Colonic mucosa (tissue), 4 donors: Measurements from ENCODE around the gene ERBB4. TPM values are rescaled to one million over a fixed set of nuclear protein-coding genes. Genes with fewer than 3 reads are reported as not detected.

Experiments
- DNase-seq: peaks from one replicate; pipeline ENCODE4 v3.0.0-alpha.2; 2020
- H3K27ac ChIP-seq: fragments of 200-600 bp; one replicate; pipeline ENCODE4 v1.8.0; 2021
- H3K27me3 ChIP-seq: fragments of 200-600 bp; one replicate; pipeline ENCODE4 v1.8.0; 2021
- H3K36me3 ChIP-seq: fragments of 200-600 bp; one replicate; pipeline ENCODE4 v1.8.0; 2021
- H3K4me1 ChIP-seq: fragments of 200-600 bp; one replicate; pipeline ENCODE4 v1.8.0; 2021; ENCODE audit warnings: mild to moderate bottlenecking
- H3K4me3 ChIP-seq: fragments of 200-600 bp; one replicate; pipeline ENCODE4 v1.8.0; 2021
- H3K9ac ChIP-seq, 2 donors: one replicate each; pipeline ENCODE4 v1.7.0; 2013; ENCODE audit warnings: control low read depth in 2 of 2, low read depth in 2 of 2, low read length in 2 of 2
- H3K9me3 ChIP-seq: fragments of 200-600 bp; one replicate; pipeline ENCODE4 v1.8.0; 2021
- CTCF ChIP-seq: fragments of 200-600 bp; IDR thresholded peaks from one replicate; pipeline ENCODE4 v1.8.0; 2022; ENCODE audit warnings: antibody characterized with exemption, mild to moderate bottlenecking
- intact Hi-C: fragments of 100-400 bp; cut with DNase I; formaldehyde crosslinking; loops from one replicate; pipeline ENCODE4 v1.14.1; 2022
- total RNA-seq, 2 donors: library from RNA; stranded (reverse); fragmentation: NEBNext Ultra II Directional in 1 of 2; extraction: Animal tissue kit (Norgen Biotek cat#: 25700) in 1 of 2; gene quantifications; one replicate each; pipeline ENCODE4 v1.2.1, GENCODE V29; 2021
- donor health status: healthy.
- donor health status: DM: no; HTN: no; CAD: no.
- donor health status: DM: no; HTN: no; CAD: no.

Gene ERBB4
- total RNA-seq, 2 donors from 2014 or later, result 0.05 to 0.07 TPM

- intact Hi-C loops, result no loop called here
- no peaks in the 10 kb centered on the region for H3K36me3 ChIP-seq
- no peak for TF ChIP-seq CTCF
Measured at GRCh38 chr2:212177724-212178123, 360.9 kb downstream of the ERBB4 start.

GRCh38 chr2:212176151-212176550, 362.5 kb downstream of the ERBB4 start:
- Histone ChIP-seq H3K9ac (no peak overlapping the region), H3K4me3 (no peak overlapping the region), H3K27ac (no peak overlapping the region), H3K36me3 (no peaks in the 10 kb centered on the region), H3K27me3 (no peaks in the 10 kb centered on the region), H3K9me3 (no peaks in the 10 kb centered on the region), H3K4me1 (no peaks in the 10 kb centered on the region)
- DNase-seq, result no peak
- TF ChIP-seq CTCF, result no peak
- intact Hi-C loops, result no loop called here

More at GRCh38 chr2:212177724-212178123, 360.9 kb downstream of the ERBB4 start:
- H3K9ac ChIP-seq, result no peak overlapping the region
- H3K4me1 ChIP-seq, result no peaks in the 10 kb centered on the region
- no peak overlapping the region for H3K27ac ChIP-seq
- H3K9me3 ChIP-seq, result no peaks in the 10 kb centered on the region
- H3K27me3 ChIP-seq, result no peaks in the 10 kb centered on the region
- DNase-seq, result no peak
- no peak overlapping the region for H3K4me3 ChIP-seq

- H3K9ac ChIP-seq, result no peak overlapping the region
- no peak for TF ChIP-seq CTCF
- H3K4me3 ChIP-seq, result no peak overlapping the region
- intact Hi-C loops, result no loop called here
- DNase-seq, result no peak
- H3K36me3 ChIP-seq, result no peaks in the 10 kb centered on the region
- H3K9me3 ChIP-seq, result no peaks in the 10 kb centered on the region
- H3K27me3 ChIP-seq, result no peaks in the 10 kb centered on the region
- no peak overlapping the region for H3K27ac ChIP-seq
- no peaks in the 10 kb centered on the region for H3K4me1 ChIP-seq
Measured at GRCh38 chr2:212173756-212174510, 364.7 kb downstream of the ERBB4 start.

GRCh38 chr2:212173331-212173730, 365.3 kb downstream of the ERBB4 start:
- Histone ChIP-seq H3K27ac (no peak overlapping the region), H3K9ac (no peak overlapping the region), H3K27me3 (no peaks in the 10 kb centered on the region), H3K9me3 (no peaks in the 10 kb centered on the region), H3K4me3 (no peak overlapping the region), H3K4me1 (no peaks in the 10 kb centered on the region), H3K36me3 (no peaks in the 10 kb centered on the region)
- TF ChIP-seq CTCF, result no peak
- intact Hi-C loops, result no loop called here
- no peak for DNase-seq

GRCh38 chr2:212170382-212170781, 368.2 kb downstream of the ERBB4 start:
- intact Hi-C loops, result no loop called here
- no peak overlapping the region for H3K9ac ChIP-seq
- no peaks in the 10 kb centered on the region for H3K9me3 ChIP-seq
- no peaks in the 10 kb centered on the region for H3K4me1 ChIP-seq
- no peak overlapping the region for H3K4me3 ChIP-seq
- no peak for DNase-seq
- H3K27me3 ChIP-seq, result no peaks in the 10 kb centered on the region
- no peak overlapping the region for H3K27ac ChIP-seq
- H3K36me3 ChIP-seq, result no peaks in the 10 kb centered on the region
- no peak for TF ChIP-seq CTCF
